Fibroblast of lung (primary cell): ENCODE measurements around the gene CTSZ. TPM values are rescaled to one million over a fixed set of nuclear protein-coding genes. Genes with fewer than 3 reads are reported as not detected.

ENCODE experiments used
- DNase-seq, 2 donors: peaks; one replicate each; pipeline versions ENCODE4 v3.0.0 to v3.0.0-alpha.2; 2010; ENCODE audit warnings: low read depth in 2 of 2
- H2AFZ ChIP-seq: 2 replicates; pipeline ENCODE4 v1.5.1; 2012; ENCODE audit warnings: low read length, control low read depth, inconsistent platforms
- H3K27ac ChIP-seq: 2 replicates; pipeline ENCODE4 v1.5.1; 2011; ENCODE audit warnings: low read length, control low read depth; ENCODE audit not compliant: insufficient read depth
- H3K27me3 ChIP-seq: 2 replicates; pipeline ENCODE4 v1.5.1; 2011; ENCODE audit warnings: mild to moderate bottlenecking, low read length; ENCODE audit not compliant: control insufficient read depth, insufficient read depth
- H3K36me3 ChIP-seq: 2 replicates; pipeline ENCODE4 v1.5.1; 2011; ENCODE audit warnings: low read length; ENCODE audit not compliant: control insufficient read depth, insufficient read depth
- H3K4me1 ChIP-seq: 2 replicates; pipeline ENCODE4 v1.5.1; 2011; ENCODE audit warnings: low read length; ENCODE audit not compliant: control insufficient read depth, insufficient read depth; ENCODE audit errors: extremely low read depth
- H3K4me2 ChIP-seq: 2 replicates; pipeline ENCODE4 v1.5.1; 2011; ENCODE audit warnings: low read length, control low read depth; ENCODE audit not compliant: insufficient read depth; ENCODE audit errors: extremely low read depth
- H3K4me3 ChIP-seq, 4 experiments: fragments of 200-600 bp in 1 of 4; sonication (generic) in 1 of 4; replicated peaks in 1 of 4; 2 replicates each; pipeline ENCODE4 v1.5.1; 2011 to 2016; ENCODE audit warnings: low read length in 4 of 4, low read depth in 3 of 4, mild to moderate bottlenecking in 3 of 4, control low read depth in 2 of 4, inconsistent platforms in 1 of 4, mixed read lengths in 1 of 4; ENCODE audit not compliant: insufficient read depth in 1 of 4; ENCODE audit errors: control extremely low read depth in 1 of 4
- H3K79me2 ChIP-seq: 2 replicates; pipeline ENCODE4 v1.5.1; 2012; ENCODE audit warnings: mild to moderate bottlenecking, low read length, inconsistent platforms; ENCODE audit not compliant: control insufficient read depth, insufficient read depth
- H3K9ac ChIP-seq: 2 replicates; pipeline ENCODE4 v1.5.1; 2011; ENCODE audit warnings: mild to moderate bottlenecking, low read length, control low read depth; ENCODE audit not compliant: insufficient read depth
- H3K9me3 ChIP-seq: 2 replicates; pipeline ENCODE4 v1.5.1; 2012; ENCODE audit warnings: low read depth, low read length; ENCODE audit not compliant: control insufficient read depth, insufficient read depth
- H4K20me1 ChIP-seq: 2 replicates; pipeline ENCODE4 v1.5.1; 2011; ENCODE audit warnings: low read length; ENCODE audit not compliant: control insufficient read depth, insufficient read depth; ENCODE audit errors: extremely low read depth
- CTCF ChIP-seq, 2 donors: IDR thresholded peaks in 1 of 2; conservative IDR thresholded peaks in 1 of 2; 1 replicate in 1 of 2; 2 replicates in 1 of 2; pipeline ENCODE4 v1.5.1; 2011 to 2012; ENCODE audit warnings: low read length in 2 of 2, control low read depth in 1 of 2, inconsistent platforms in 1 of 2, low read depth in 1 of 2, mild to moderate bottlenecking in 1 of 2
- EZH2 ChIP-seq: IDR thresholded peaks from 2 replicates; pipeline ENCODE4 v1.5.1; 2012; ENCODE audit warnings: low read length, control low read depth, mild to moderate bottlenecking; ENCODE audit errors: missing control alignments
- polyA plus RNA-seq, 2 donors: library from polyadenylated mRNA; depleted of rRNA in 1 of 2; stranded (reverse) in 1 of 2; unstranded in 1 of 2; fragments of >200 nt; gene quantifications; 2 replicates each; pipeline ENCODE4 v1.2.1, GENCODE V29; 2011 to 2012; ENCODE audit warnings: missing spikeins in 1 of 2
- total RNA-seq: library from RNA; depleted of rRNA; stranded (reverse); fragments of >200 nt; gene quantifications from 2 replicates; pipeline ENCODE4 v1.2.1, GENCODE V29; 2014

Gene CTSZ
- total and polyA plus RNA-seq, 2 donors (not counting 1 experiment from before 2014, with no cell fraction given), result 201 to 250 TPM

DNA sequence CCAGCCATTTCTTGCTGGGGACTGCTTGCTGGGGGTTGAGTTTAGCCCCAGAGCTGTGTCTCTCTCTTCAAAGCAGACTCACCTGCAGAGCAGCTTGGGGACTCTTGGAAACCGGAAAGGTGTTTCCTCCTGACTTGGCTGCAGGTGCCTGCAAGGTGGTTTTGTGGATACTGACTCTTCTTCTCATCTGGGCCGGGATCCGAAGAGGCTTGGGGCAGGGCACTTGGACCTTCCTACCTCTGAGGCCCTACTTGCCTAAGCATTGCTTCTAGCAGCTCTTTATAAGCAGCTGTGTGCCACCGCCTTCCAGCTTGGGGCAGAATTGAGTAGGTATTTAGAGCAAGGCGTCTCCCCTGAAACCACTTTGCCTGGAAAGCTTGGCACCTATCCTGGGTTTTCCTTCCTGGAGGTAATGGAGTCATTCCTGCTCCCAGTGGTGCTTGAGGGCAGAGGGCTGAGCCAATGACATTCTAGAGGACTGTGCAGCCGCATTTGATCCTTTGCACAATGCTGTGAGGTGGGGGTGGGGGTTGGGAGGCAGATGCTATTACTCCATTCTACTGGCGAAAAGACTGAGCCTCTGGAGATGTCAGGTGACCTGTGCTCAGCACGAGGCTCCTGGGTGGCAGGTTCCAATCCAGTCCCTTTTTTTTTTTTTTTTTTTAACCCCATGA, 3.4 kb upstream of the CTSZ start:
- H3K4me1 ChIP-seq, result peaks cover 15% of the 10 kb centered on the region

DNA sequence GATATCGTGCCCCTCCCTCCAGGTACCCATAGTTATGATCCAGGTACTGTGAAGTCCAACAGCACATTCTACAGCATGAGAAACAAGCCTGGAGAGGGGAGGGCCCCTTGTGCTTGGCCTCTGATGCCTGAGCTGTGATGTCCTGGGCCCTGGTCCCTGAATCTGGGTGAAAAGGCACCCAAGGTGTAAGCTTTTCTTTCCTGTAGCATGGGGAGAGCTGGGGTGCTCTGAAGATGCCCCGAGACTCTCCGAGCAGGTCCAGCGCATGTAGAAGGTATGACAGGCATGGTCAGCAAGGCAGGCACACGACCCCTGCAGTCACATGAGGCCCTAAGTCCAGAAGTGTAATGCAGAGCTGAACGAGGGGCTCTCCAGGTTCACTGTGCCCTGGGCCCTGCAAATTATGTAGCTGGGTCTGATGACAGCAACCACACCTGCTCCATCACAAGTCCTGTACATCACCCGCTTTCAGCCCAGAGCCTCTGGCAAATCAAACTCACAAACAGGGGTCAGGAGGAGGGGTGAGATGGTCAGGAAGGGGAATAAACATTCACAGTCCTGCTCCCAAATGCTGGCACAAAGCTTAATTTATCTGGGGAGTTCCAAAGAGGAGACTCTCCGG, 1.8 kb upstream of the CTSZ start:
- peaks cover 10% of the 10 kb centered on the region for H3K79me2 ChIP-seq
- H3K4me1 ChIP-seq, result peaks cover 19% of the 10 kb centered on the region

More for the DNA sequence above, 3.4 kb upstream of the CTSZ start:
- peak in 1 of 2 donors; percentile 63 for DNase-seq
- Histone ChIP-seq H3K9ac (no peak overlapping the region), H3K4me2 (no peak overlapping the region), H3K36me3 (no peaks in the 10 kb centered on the region), H3K79me2 (peaks cover 9% of the 10 kb centered on the region), H3K27ac (peak overlapping the region; percentile 67), H3K27me3 (no peaks in the 10 kb centered on the region), H3K9me3 (no peaks in the 10 kb centered on the region), H4K20me1 (no peaks in the 10 kb centered on the region), H3K4me3 (no peak overlapping the region), H2AFZ (no peak overlapping the region)
- TF ChIP-seq CTCF (conservative IDR thresholded peaks at IDR 0.05 in 1 of 2, IDR thresholded peaks at IDR 0.05 in 1 of 2; ENCODE audit: low read depth in 1 of 2, low read length in 2 of 2) (no peak), EZH2 (no peak)

More for the DNA sequence above, 1.8 kb upstream of the CTSZ start:
- Histone ChIP-seq H3K27me3 (no peaks in the 10 kb centered on the region), H2AFZ (no peak overlapping the region), H3K9ac (no peak overlapping the region), H3K36me3 (no peaks in the 10 kb centered on the region), H3K27ac (no peak overlapping the region), H3K9me3 (no peaks in the 10 kb centered on the region), H4K20me1 (no peaks in the 10 kb centered on the region), H3K4me2 (no peak overlapping the region), H3K4me3 (no peak overlapping the region)
- DNase-seq, result no peak
- TF ChIP-seq EZH2 (no peak), CTCF (conservative IDR thresholded peaks at IDR 0.05 in 1 of 2, IDR thresholded peaks at IDR 0.05 in 1 of 2; ENCODE audit: low read depth in 1 of 2, low read length in 2 of 2) (no peak)
